PC-9 (cell line): ENCODE results near the gene NTM. TPM values are rescaled to one million over a fixed set of nuclear protein-coding genes. Genes with fewer than 3 reads are reported as not detected.

ENCODE experiments used
- BruUV-seq: library from RNA; stranded (reverse); fragments of 400-500 nt; replicated peaks from 2 replicates; lab custom pipeline; 2021; lab: Mats Ljungman, UMichigan
- CTCF ChIA-PET: fragments of 300-600 bp; sonication (Branson Sonifier 250); formaldehyde crosslinking; loops from one replicate; lab custom pipeline; 2022; ENCODE audit warnings: antibody characterized with exemption; lab: Charles Lee
- POLR2A ChIA-PET: fragments of 300-600 bp; sonication (Branson Sonifier 250); formaldehyde crosslinking; loops from one replicate; lab custom pipeline; 2022; ENCODE audit warnings: antibody characterized with exemption; ENCODE audit not compliant: unreplicated experiment; lab: Charles Lee
- DNase-seq, 2 experiments: peaks; one replicate each; pipeline versions ENCODE4 v3.0.0 to v3.0.0-alpha.2; 2015 to 2022; ENCODE audit warnings: mixed read lengths in 1 of 2
- H2AFZ ChIP-seq: fragments of 200-600 bp; sonication (generic); 2 replicates; pipeline ENCODE4 v1.8.1; 2017; ENCODE audit warnings: antibody characterized with exemption
- H3F3A ChIP-seq: fragments of 200-600 bp; sonication (generic); 2 replicates; pipeline ENCODE4 v1.8.1; 2017; ENCODE audit warnings: antibody characterized with exemption, mild to moderate bottlenecking, low read depth; ENCODE audit not compliant: insufficient read depth
- H3K27ac ChIP-seq: fragments of 200-600 bp; sonication (generic); 2 replicates; pipeline ENCODE4 v1.6.1; 2016; ENCODE audit warnings: mixed run types
- H3K27me3 ChIP-seq: fragments of 200-600 bp; sonication (generic); 2 replicates; pipeline ENCODE4 v1.6.1; 2016; ENCODE audit warnings: low read depth, mixed run types; ENCODE audit not compliant: insufficient read depth
- H3K36me3 ChIP-seq: fragments of 200-600 bp; sonication (generic); 2 replicates; pipeline ENCODE4 v1.6.1; 2016; ENCODE audit warnings: low read depth, mixed run types
- H3K4me1 ChIP-seq: fragments of 200-600 bp; sonication (generic); replicated peaks from 2 replicates; pipeline ENCODE4 v1.6.1; 2016; ENCODE audit warnings: mixed run types; ENCODE audit not compliant: insufficient read depth
- H3K4me2 ChIP-seq: fragments of 200-600 bp; sonication (generic); 2 replicates; pipeline ENCODE4 v1.6.1; 2017; ENCODE audit warnings: mixed run types
- H3K4me3 ChIP-seq: fragments of 200-600 bp; sonication (generic); 2 replicates; pipeline ENCODE4 v1.6.1; 2016; ENCODE audit warnings: mixed run types
- H3K79me2 ChIP-seq: fragments of 200-600 bp; sonication (generic); 2 replicates; pipeline ENCODE4 v1.6.1; 2017; ENCODE audit warnings: low read depth, mixed run types
- H3K9me2 ChIP-seq: fragments of 200-600 bp; sonication (generic); 2 replicates; pipeline ENCODE4 v1.8.1; 2017; ENCODE audit warnings: mild to moderate bottlenecking; ENCODE audit not compliant: insufficient read depth
- H3K9me3 ChIP-seq: fragments of 200-600 bp; sonication (generic); 2 replicates; pipeline ENCODE4 v1.8.1; 2016; ENCODE audit warnings: low read depth; ENCODE audit not compliant: insufficient read depth
- H4K20me1 ChIP-seq: fragments of 200-600 bp; sonication (generic); 2 replicates; pipeline ENCODE4 v1.8.1; 2017; ENCODE audit not compliant: insufficient read depth
- EZH2 ChIP-seq: fragments of 200-600 bp; sonication (generic); IDR thresholded peaks from 2 replicates; pipeline ENCODE4 v1.8.0; 2017; ENCODE audit warnings: antibody characterized with exemption, low read depth
- intact Hi-C: fragments of 100-400 bp; cut with micrococcal nuclease; formaldehyde crosslinking; loops from one replicate; pipeline ENCODE4 v1.10.0; 2022; ENCODE audit not compliant: unreplicated experiment
- total RNA-seq: library from RNA; stranded (reverse); gene quantifications from 2 replicates; pipeline ENCODE4 v1.2.3, GENCODE V29; 2021
- TF ChIP-seq, protein P1 (sequence below): fragments of 200-600 bp; sonication (generic); conservative IDR thresholded peaks from 2 replicates; pipeline ENCODE4 v1.6.1; 2017; ENCODE audit warnings: mixed run types, antibody characterized with exemption, mild to moderate bottlenecking, moderate library complexity

The NTM gene
- total RNA-seq, 1 experiment from 2014 or later: not detected

DNA sequence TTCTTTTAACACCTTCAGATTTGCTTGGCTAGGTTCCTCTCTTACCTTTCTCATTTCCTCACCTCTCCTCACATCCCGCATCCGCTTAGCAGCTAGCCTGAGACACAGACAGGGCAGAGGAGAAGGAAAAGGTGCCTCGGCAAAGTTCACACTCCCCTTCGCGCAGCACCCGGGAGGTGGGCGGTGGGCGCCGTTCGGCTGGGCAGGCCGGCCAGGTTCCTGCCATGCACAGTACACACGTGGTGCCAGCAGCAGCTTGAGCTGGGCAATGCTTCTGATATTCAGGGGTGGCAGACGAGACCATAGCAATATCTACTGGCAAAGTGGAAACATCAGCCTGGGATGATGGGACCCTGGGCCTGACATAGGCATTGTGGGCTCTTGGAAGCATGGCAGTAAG, 3.3 kb downstream of the NTM start:
- H3K9me3 ChIP-seq: no peaks in the 10 kb centered on the region
- no peak for TF ChIP-seq EZH2
- TF ChIP-seq, protein P1, sequence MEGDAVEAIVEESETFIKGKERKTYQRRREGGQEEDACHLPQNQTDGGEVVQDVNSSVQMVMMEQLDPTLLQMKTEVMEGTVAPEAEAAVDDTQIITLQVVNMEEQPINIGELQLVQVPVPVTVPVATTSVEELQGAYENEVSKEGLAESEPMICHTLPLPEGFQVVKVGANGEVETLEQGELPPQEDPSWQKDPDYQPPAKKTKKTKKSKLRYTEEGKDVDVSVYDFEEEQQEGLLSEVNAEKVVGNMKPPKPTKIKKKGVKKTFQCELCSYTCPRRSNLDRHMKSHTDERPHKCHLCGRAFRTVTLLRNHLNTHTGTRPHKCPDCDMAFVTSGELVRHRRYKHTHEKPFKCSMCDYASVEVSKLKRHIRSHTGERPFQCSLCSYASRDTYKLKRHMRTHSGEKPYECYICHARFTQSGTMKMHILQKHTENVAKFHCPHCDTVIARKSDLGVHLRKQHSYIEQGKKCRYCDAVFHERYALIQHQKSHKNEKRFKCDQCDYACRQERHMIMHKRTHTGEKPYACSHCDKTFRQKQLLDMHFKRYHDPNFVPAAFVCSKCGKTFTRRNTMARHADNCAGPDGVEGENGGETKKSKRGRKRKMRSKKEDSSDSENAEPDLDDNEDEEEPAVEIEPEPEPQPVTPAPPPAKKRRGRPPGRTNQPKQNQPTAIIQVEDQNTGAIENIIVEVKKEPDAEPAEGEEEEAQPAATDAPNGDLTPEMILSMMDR: no peak
- no peaks in the 10 kb centered on the region for H3F3A ChIP-seq
- no peaks in the 10 kb centered on the region for H3K79me2 ChIP-seq
- H2AFZ ChIP-seq: no peak overlapping the region
- DNase-seq: no peak
- no peak overlapping the region for H3K4me3 ChIP-seq
- ChIA-PET POLR2A (no interaction called here), CTCF (no interaction called here)
- no peaks in the 10 kb centered on the region for H3K9me2 ChIP-seq
- no TSS peak for BruUV-seq
- intact Hi-C loops: no loop called here
- no peak overlapping the region for H3K27ac ChIP-seq
- peaks cover 70% of the 10 kb centered on the region for H3K27me3 ChIP-seq
- no peaks in the 10 kb centered on the region for H3K4me1 ChIP-seq
- no peak overlapping the region for H3K4me2 ChIP-seq
- H4K20me1 ChIP-seq: no peaks in the 10 kb centered on the region
- no peaks in the 10 kb centered on the region for H3K36me3 ChIP-seq

DNA sequence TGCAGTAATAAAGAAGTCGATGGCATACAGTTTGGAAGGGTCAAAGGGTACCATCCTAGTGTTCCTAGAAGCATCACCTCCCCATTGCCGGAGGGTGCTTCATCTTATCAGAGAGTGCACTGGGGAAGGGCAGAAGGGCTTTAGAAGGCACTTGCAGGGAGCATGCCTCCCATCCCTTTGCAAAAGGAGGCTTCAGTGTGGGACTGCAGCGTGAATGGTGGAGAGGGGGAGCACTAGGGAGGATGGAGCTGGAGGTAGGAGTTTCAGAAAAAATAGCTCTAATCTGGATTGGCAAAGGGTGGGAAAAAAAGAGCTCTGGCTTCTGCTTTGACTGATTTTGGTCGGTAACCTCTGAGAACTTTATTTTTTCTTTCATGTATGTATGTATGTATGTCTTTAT, 5.0 kb downstream of the NTM start:
- Histone ChIP-seq H3K9me2 (no peaks in the 10 kb centered on the region), H3K27ac (no peak overlapping the region), H3K36me3 (no peaks in the 10 kb centered on the region), H3K4me1 (no peaks in the 10 kb centered on the region), H2AFZ (no peak overlapping the region), H4K20me1 (no peaks in the 10 kb centered on the region), H3F3A (no peaks in the 10 kb centered on the region), H3K9me3 (no peaks in the 10 kb centered on the region), H3K79me2 (no peaks in the 10 kb centered on the region), H3K4me3 (no peak overlapping the region), H3K27me3 (peaks cover 56% of the 10 kb centered on the region), H3K4me2 (no peak overlapping the region)
- CTCF ChIA-PET: no interaction called here
- no peak for DNase-seq
- intact Hi-C loops: no loop called here
- TF ChIP-seq EZH2: no peak
- TF ChIP-seq, protein P1: no peak
- POLR2A ChIA-PET: no interaction called here
- no TSS peak for BruUV-seq

DNA sequence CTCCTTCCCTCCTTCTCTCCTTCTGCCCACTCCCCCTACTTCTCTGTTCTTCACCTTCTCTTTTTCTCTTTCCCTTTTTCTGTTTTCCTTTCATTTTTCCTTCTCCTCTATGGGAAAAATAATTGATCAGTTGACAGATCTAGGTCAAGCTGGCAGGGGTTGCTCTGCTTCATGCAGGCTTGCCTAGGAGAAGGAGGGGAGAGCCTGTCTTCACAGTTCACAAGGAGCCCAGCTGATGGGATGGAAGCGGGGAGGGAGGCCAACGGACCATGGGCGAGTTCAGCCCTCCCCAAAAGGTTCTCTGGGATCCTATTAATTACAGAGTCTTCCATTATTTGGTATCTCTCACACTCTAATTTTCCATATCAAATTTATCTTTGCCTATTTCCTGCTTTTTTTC, 5.5 kb downstream of the NTM start:
- no peaks in the 10 kb centered on the region for H3K9me2 ChIP-seq
- CTCF ChIA-PET: no interaction called here
- no peak overlapping the region for H2AFZ ChIP-seq
- intact Hi-C loops: no loop called here
- POLR2A ChIA-PET: no interaction called here
- H3K4me3 ChIP-seq: no peak overlapping the region
- H3K36me3 ChIP-seq: no peaks in the 10 kb centered on the region
- no peaks in the 10 kb centered on the region for H3K9me3 ChIP-seq
- H4K20me1 ChIP-seq: no peaks in the 10 kb centered on the region
- DNase-seq: no peak
- no peak overlapping the region for H3K27ac ChIP-seq
- no peaks in the 10 kb centered on the region for H3F3A ChIP-seq
- no TSS peak for BruUV-seq
- TF ChIP-seq EZH2: no peak
- TF ChIP-seq, protein P1: no peak
- H3K4me2 ChIP-seq: no peak overlapping the region
- H3K79me2 ChIP-seq: no peaks in the 10 kb centered on the region
- peaks cover 51% of the 10 kb centered on the region for H3K27me3 ChIP-seq
- no peaks in the 10 kb centered on the region for H3K4me1 ChIP-seq
